Fibroblast of mammary gland (primary cell): ENCODE measurements around the gene RUNDC1.
"Not testable (repeated sequence)": the region's sequence is repeated elsewhere in the genome, so short reads cannot be mapped to it uniquely, and the experiment has no call there.

ENCODE experiments used
- DNase-seq: peaks from one replicate; pipeline ENCODE4 v3.0.0-alpha.2; 2010; ENCODE audit warnings: low read depth
- H3K4me3 ChIP-seq: 2 replicates; pipeline ENCODE4 v1.5.1; 2011; ENCODE audit warnings: low read depth, mild to moderate bottlenecking, low read length, moderate library complexity; ENCODE audit not compliant: control insufficient read depth
- TF ChIP-seq, protein P1 (sequence below): conservative IDR thresholded peaks from 2 replicates; pipeline ENCODE4 v1.5.1; 2011; ENCODE audit warnings: low read depth, low read length, inconsistent platforms; ENCODE audit not compliant: control insufficient read depth, insufficient read depth

The RUNDC1 gene

GRCh38 chr17:42991471-42991870 lies 11.1 kb downstream of the RUNDC1 start:
- H3K4me3 ChIP-seq = no peak overlapping the region

GRCh38 chr17:42992872-42993271 lies 12.5 kb downstream of the RUNDC1 start:
- no peak overlapping the region for H3K4me3 ChIP-seq
- TF ChIP-seq, protein P1, sequence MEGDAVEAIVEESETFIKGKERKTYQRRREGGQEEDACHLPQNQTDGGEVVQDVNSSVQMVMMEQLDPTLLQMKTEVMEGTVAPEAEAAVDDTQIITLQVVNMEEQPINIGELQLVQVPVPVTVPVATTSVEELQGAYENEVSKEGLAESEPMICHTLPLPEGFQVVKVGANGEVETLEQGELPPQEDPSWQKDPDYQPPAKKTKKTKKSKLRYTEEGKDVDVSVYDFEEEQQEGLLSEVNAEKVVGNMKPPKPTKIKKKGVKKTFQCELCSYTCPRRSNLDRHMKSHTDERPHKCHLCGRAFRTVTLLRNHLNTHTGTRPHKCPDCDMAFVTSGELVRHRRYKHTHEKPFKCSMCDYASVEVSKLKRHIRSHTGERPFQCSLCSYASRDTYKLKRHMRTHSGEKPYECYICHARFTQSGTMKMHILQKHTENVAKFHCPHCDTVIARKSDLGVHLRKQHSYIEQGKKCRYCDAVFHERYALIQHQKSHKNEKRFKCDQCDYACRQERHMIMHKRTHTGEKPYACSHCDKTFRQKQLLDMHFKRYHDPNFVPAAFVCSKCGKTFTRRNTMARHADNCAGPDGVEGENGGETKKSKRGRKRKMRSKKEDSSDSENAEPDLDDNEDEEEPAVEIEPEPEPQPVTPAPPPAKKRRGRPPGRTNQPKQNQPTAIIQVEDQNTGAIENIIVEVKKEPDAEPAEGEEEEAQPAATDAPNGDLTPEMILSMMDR = no peak
- DNase-seq = no peak

More at GRCh38 chr17:42991471-42991870, 11.1 kb downstream of the RUNDC1 start:
- DNase-seq = no peak
- TF ChIP-seq, protein P1 = no peak

DNA sequence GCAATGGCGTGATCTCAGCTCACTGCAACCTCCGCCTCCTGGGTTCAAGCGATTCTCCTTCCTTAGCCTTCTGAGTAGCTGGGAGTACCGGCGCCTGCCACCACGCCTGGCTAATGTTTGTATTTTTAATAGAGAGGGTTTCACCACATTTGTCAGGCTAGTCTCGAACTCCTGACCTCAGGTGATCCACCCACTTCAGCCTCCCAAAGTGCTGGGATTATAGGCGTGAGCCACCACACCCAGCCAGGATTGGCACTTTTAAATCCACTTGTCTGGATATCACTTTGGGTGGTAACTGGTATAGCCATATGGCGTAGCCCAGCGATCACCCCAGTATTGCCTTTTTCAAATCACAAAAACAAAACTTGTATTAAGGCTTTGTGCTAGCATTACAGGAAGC lies 13.5 kb downstream of the RUNDC1 start:
- DNase-seq, H3K4me3 ChIP-seq: not testable (repeated sequence)

- no peak for DNase-seq
- peak overlapping the region; percentile 43 for H3K4me3 ChIP-seq
- TF ChIP-seq, protein P1 = no peak
Observed at GRCh38 chr17:42997390-42997983, 17.1 kb downstream of the RUNDC1 start.

- peak; percentile 100 for DNase-seq
- TF ChIP-seq, protein P1 = peak; percentile 77
- peak within 1 kb of the TSS; percentile 99 for H3K4me3 ChIP-seq
Observed at GRCh38 chr17:42997984-42998938, 17.9 kb downstream of the RUNDC1 start, which contains the start of gene RPL27. Gene RPL27, plus strand, starts transcription at chr17:42998419. Its CDS starts 332 bp downstream, at chr17:42998751.

- peak overlapping the region; percentile 99 for H3K4me3 ChIP-seq
- no peak for DNase-seq
- TF ChIP-seq, protein P1 = no peak
Observed at GRCh38 chr17:42999003-42999525, 18.7 kb downstream of the RUNDC1 start.

DNA sequence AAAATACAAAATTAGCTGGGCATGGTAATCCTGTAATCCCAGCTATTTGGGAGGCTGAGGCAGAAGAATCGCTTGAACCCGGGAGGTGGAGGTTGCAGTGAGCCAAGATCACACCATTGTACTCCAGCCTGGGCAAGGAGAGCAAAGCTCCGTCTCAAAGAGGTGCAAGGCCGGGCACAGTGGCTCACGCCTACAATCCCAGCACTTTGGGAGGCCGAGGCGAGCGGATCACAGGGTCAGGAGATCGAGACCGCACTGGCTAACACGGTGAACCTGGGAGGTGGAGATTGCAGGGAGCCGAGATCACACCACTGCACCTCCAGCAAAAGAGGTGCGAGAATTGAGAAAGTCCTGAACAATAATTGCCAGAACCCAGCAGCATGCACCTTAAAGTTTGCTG lies 20.5 kb downstream of the RUNDC1 start:
- not testable (repeated sequence) for DNase-seq

More for the DNA sequence above, 20.5 kb downstream of the RUNDC1 start:
- not testable (repeated sequence) for H3K4me3 ChIP-seq
